ENCODE measurements around the gene ZNF267.

Gene ZNF267

DNA sequence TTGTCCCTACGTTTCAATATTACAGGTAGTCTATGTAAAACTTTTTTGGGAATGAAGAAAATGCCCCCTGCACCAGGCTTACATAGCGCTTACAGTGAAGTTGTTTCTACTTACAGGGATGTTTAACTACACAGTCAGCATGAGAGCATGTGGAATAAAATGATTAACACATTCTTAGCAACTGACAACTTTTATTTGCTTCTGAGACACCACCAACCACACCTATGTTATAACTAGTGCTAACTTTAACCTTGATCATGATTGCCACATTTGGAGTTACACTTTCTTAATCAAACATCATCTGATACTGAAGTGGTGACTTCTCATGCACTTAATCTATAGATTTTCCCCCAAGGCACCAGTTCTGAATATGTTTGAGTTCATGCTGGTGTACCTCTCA is 20.3 kb upstream of the ZNF267 start:
- H3K27me3 ChIP-seq (ENCODE audit: insufficient read depth, poor library complexity, severe bottlenecking), result no peaks in the 10 kb centered on the region
- H3K27ac ChIP-seq (replicated peaks), result no peak overlapping the region
- H3K4me3 ChIP-seq (replicated peaks; ENCODE audit: insufficient read depth, low read length), result no peak overlapping the region
- DNase-seq (ENCODE audit: low read depth in 1 of 2, low spot score in 1 of 2), result no peak
- TF ChIP-seq POLR2AphosphoS5 (IDR thresholded peaks at IDR 0.05; ENCODE audit: low read depth), result no peak
- TF ChIP-seq, protein P1, sequence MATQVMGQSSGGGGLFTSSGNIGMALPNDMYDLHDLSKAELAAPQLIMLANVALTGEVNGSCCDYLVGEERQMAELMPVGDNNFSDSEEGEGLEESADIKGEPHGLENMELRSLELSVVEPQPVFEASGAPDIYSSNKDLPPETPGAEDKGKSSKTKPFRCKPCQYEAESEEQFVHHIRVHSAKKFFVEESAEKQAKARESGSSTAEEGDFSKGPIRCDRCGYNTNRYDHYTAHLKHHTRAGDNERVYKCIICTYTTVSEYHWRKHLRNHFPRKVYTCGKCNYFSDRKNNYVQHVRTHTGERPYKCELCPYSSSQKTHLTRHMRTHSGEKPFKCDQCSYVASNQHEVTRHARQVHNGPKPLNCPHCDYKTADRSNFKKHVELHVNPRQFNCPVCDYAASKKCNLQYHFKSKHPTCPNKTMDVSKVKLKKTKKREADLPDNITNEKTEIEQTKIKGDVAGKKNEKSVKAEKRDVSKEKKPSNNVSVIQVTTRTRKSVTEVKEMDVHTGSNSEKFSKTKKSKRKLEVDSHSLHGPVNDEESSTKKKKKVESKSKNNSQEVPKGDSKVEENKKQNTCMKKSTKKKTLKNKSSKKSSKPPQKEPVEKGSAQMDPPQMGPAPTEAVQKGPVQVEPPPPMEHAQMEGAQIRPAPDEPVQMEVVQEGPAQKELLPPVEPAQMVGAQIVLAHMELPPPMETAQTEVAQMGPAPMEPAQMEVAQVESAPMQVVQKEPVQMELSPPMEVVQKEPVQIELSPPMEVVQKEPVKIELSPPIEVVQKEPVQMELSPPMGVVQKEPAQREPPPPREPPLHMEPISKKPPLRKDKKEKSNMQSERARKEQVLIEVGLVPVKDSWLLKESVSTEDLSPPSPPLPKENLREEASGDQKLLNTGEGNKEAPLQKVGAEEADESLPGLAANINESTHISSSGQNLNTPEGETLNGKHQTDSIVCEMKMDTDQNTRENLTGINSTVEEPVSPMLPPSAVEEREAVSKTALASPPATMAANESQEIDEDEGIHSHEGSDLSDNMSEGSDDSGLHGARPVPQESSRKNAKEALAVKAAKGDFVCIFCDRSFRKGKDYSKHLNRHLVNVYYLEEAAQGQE (IDR thresholded peaks at IDR 0.05; ENCODE audit: insufficient replicate concordance, low read depth), result no peak
- TF ChIP-seq, protein P2, sequence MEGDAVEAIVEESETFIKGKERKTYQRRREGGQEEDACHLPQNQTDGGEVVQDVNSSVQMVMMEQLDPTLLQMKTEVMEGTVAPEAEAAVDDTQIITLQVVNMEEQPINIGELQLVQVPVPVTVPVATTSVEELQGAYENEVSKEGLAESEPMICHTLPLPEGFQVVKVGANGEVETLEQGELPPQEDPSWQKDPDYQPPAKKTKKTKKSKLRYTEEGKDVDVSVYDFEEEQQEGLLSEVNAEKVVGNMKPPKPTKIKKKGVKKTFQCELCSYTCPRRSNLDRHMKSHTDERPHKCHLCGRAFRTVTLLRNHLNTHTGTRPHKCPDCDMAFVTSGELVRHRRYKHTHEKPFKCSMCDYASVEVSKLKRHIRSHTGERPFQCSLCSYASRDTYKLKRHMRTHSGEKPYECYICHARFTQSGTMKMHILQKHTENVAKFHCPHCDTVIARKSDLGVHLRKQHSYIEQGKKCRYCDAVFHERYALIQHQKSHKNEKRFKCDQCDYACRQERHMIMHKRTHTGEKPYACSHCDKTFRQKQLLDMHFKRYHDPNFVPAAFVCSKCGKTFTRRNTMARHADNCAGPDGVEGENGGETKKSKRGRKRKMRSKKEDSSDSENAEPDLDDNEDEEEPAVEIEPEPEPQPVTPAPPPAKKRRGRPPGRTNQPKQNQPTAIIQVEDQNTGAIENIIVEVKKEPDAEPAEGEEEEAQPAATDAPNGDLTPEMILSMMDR (IDR thresholded peaks at IDR 0.05; ENCODE audit: insufficient read depth, low read length), result no peak
- no peak for TF ChIP-seq SPI1 (IDR thresholded peaks at IDR 0.05; ENCODE audit: borderline replicate concordance, low read depth)
- no peak for TF ChIP-seq GABPA (IDR thresholded peaks at IDR 0.05; ENCODE audit: low read depth)

DNA sequence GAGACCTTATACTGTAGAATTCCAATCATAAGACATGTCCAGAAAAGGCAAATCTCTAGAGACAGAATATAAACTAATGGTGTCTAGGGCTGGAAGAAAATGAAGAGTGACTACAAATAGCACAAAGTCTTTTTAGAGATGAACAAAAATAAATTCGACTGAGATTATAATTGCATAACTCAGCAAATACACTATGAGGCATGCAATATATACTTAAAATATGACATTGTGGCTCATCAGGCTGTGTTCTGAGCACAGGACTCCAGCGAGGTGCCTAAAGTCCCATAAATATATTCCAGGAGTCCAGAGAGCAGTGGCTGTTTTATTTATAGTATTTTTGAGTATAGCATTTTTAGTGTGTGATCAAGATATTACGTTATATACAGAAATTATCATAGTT is 13.1 kb upstream of the ZNF267 start:
- H3K4me3 ChIP-seq (replicated peaks; ENCODE audit: insufficient read depth, low read length), result no peak overlapping the region
- no peaks in the 10 kb centered on the region for H3K27me3 ChIP-seq (ENCODE audit: insufficient read depth, poor library complexity, severe bottlenecking)
- DNase-seq (ENCODE audit: low read depth in 1 of 2, low spot score in 1 of 2), result no peak
- TF ChIP-seq SPI1 (IDR thresholded peaks at IDR 0.05; ENCODE audit: borderline replicate concordance, low read depth) (no peak), GABPA (IDR thresholded peaks at IDR 0.05; ENCODE audit: low read depth) (no peak), POLR2AphosphoS5 (IDR thresholded peaks at IDR 0.05; ENCODE audit: low read depth) (no peak)
- TF ChIP-seq, protein P1 (IDR thresholded peaks at IDR 0.05; ENCODE audit: insufficient replicate concordance, low read depth), result no peak
- TF ChIP-seq, protein P2 (IDR thresholded peaks at IDR 0.05; ENCODE audit: insufficient read depth, low read length), result no peak
- H3K27ac ChIP-seq (replicated peaks), result no peak overlapping the region

DNA sequence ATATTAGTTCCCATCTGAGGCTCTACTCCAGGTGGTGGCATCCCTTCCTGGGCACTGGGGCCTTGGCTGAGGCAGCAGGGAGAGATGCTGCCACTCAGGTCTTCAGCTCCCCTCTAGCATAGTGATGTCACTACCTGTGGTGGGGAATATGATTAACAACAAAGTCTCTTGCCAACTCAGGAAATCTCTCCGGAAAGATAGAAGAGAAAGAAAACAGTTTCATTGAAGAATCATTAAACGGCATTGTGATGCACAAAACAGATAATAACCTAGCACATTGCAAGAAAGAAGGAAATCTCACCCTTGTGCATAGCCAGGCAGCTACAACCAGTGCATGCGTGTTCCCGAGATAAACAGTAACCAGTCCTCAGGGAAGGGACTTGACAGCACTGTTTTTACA is 12.2 kb upstream of the ZNF267 start:
- Histone ChIP-seq H3K27ac (replicated peaks) (no peak overlapping the region), H3K27me3 (ENCODE audit: insufficient read depth, poor library complexity, severe bottlenecking) (no peaks in the 10 kb centered on the region), H3K4me3 (replicated peaks; ENCODE audit: insufficient read depth, low read length) (no peak overlapping the region)
- TF ChIP-seq, protein P1 (IDR thresholded peaks at IDR 0.05; ENCODE audit: insufficient replicate concordance, low read depth), result no peak
- no peak for TF ChIP-seq GABPA (IDR thresholded peaks at IDR 0.05; ENCODE audit: low read depth)
- TF ChIP-seq, protein P2 (IDR thresholded peaks at IDR 0.05; ENCODE audit: insufficient read depth, low read length), result no peak
- no peak for TF ChIP-seq SPI1 (IDR thresholded peaks at IDR 0.05; ENCODE audit: borderline replicate concordance, low read depth)
- no peak for TF ChIP-seq POLR2AphosphoS5 (IDR thresholded peaks at IDR 0.05; ENCODE audit: low read depth)
- DNase-seq (ENCODE audit: low read depth in 1 of 2, low spot score in 1 of 2), result no peak
